NCI-H774 (cell line): ENCODE measurements around the gene TDRD5.

Experiments
- DNase-seq: peaks from one replicate; lab custom pipeline; 2025; lab: John Stamatoyannopoulos, UW

TDRD5 gene, protein sequence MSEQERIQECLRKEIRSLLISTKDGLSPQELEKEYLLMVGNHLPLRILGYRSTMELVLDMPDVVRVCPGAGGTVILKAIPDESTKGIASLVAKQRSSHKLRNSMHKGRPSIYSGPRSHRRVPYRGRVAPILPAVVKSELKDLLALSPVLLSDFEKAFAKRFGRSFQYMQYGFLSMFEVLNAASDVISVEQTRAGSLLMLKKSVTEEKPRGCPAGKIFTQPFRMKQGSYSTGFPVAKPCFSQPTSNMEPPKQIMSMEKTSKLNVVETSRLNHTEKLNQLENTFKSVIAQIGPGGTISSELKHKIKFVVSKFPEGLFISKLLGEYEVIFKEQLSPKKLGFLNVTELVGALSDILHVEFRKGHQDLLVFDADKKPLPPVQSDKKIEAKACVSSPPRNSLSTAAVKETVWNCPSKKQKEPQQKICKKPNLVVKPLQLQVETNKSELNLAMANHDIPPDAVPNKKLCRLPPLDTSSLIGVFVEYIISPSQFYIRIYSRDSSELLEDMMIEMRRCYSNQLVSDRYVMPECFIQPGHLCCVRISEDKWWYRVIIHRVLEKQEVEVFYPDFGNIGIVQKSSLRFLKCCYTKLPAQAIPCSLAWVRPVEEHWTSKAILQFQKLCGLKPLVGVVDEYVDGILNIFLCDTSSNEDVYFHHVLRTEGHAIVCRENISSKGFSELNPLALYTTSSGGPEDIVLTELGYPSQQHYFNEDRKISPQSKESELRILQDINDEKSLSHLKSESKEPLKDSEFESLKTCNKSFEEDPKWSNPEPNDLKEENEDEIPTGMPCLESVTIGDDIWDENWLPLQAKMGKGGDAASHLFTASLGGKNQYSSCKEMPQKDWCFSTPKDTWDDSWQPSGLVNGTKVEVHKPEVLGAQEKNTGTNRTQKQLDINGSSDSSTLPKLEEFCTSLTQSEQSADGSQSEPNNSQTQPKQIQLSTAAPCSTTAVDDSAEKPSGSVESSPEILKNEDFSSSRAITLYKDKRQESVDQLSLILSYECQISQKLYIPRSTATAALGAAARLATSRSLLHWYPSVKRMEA

DNA sequence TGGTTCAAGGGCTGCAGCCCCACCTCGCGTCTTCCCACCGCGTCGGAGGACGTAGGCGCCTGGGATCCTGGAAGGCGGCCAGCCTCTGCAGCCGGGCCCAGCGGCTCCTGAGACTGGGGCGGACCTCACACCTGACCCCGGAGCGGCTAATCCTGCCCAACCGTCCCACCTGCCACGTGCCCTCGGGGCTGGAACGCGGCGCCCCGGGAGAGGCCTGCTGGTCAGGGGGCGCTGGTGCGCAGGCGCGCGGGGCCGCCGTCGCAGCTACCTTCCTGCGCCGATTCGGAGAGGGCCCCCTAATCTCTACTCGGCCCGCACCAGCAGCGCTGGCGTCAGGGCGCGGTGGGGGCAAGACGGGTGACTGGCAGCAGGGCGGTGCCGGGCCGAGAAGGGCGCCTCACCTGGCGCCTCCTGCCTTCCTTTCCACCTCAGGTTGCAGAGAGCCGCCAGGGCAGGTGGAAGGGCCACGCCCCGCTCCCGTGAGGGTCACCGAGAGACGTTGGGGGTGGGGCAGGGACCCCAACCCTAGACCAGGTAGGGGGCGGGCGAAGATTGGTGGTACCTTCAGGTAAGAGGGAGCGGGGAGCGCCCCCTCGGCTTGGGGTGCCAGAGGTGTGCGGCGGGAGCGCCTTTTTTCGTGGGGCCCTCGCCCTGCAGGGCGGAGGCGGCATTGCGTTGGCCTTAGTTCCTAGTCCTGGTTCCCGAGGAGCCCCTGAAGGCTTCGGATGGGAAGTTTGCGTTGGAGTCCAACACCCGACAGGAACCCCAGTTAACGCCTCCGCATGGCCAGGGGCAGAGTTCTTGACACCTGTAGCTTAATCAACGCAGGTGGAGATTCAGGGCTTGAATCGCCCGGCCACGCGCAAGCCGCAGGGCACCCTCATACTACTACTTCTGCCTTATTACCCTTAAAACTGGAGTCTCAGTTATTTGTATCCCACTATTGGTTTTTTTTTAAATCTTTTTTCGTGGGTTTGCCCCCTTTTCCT is at the start of gene TDRD5:
TSS of gene TDRD5 (plus strand) at position 241 of the 989 bp plus-strand sequence. CDS start 784 bp downstream, outside the sequence.
- no peak for DNase-seq

DNA sequence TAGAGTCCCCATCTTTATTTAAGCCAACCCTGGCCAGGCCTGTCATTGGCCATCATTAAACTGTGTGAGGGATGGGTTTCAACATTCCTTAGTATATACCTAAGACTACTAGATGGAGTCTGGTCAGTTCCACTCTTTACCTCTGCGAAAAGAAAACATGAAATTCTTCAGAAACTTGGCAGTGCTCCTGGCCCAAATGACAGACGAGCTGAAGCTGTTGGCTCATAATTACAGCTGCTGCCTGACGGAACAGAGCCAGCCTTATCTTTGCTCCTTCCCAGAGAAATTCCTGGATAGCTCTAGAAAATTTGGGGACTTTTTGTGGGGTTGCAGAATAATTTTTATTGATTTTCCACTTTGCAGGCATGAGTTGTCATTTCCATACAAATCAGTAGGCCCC is 46.3 kb upstream of the TDRD5 start:
- DNase-seq = no peak

DNA sequence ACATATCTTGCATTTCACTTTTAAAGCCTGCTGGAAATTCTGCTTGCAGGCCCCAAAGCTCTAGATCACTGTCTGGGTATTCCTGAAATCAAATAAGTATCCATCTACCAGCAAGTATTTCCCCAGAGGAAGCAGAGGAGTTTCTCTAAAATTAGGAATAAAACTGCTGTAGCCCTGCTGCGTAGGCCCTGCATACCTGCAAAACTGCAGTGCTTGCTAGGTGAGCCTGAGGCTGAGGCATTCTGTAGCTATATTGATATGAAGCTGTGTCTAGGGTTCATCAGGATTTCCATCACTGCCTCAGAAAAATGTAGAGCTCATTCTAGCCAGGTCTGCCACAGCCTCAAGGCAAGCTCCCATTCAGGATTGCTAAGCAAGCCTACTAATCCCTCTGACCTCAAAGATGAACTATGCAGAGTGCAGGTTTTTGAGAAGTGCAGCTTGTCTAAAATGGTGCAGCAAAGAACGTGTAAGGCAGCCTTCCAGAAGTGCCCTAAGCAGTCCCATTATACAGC is 44.6 kb upstream of the TDRD5 start:
- DNase-seq = no peak

DNA sequence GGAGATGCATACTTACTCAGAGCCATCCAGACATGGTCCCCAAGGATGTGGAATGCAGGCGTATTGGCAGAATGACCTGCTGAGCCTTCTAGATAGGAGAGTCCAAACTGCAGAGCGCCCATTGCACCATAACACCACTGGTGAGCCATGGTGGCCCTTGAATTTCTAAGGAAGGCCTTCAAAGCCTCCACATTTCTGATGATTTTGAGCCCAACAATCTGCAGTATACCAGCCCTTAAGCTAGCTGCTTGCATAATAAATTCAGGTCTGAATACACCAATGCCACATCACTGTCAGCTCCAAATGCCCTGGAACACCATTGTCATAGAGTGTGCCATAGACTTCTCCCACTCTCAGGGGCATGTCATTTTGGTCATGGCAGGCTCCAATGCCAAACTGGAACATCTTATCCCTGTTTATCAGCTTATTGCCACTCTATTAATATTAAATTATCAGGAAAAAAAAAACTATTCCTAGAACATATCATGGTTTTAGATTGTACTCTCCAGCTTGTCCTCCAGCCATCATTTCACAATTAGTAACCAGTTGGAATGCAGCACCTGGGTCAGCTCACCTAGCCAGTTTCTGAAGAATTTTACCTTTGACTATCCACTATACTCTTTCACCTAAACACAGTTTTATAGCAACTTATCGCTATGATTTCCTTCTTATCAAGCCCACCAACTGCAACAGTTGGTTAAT is 42.8 kb upstream of the TDRD5 start:
- DNase-seq = no peak

DNA sequence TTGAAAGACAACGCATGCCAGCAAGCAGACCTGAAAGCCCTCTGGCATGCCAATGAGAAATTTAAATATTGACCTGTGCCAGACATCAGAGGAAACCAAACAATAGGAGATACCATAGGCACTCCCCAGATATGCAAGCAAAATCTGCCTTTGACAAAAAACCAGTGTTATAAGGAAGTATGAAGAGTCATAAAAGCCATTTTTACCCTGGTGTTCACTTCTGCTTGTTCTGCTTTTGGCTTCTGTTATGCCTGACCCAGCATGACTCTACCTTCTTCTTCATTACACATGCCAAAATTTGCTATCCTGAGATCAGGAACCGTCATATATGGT is 42.3 kb upstream of the TDRD5 start:
- DNase-seq = no peak

DNA sequence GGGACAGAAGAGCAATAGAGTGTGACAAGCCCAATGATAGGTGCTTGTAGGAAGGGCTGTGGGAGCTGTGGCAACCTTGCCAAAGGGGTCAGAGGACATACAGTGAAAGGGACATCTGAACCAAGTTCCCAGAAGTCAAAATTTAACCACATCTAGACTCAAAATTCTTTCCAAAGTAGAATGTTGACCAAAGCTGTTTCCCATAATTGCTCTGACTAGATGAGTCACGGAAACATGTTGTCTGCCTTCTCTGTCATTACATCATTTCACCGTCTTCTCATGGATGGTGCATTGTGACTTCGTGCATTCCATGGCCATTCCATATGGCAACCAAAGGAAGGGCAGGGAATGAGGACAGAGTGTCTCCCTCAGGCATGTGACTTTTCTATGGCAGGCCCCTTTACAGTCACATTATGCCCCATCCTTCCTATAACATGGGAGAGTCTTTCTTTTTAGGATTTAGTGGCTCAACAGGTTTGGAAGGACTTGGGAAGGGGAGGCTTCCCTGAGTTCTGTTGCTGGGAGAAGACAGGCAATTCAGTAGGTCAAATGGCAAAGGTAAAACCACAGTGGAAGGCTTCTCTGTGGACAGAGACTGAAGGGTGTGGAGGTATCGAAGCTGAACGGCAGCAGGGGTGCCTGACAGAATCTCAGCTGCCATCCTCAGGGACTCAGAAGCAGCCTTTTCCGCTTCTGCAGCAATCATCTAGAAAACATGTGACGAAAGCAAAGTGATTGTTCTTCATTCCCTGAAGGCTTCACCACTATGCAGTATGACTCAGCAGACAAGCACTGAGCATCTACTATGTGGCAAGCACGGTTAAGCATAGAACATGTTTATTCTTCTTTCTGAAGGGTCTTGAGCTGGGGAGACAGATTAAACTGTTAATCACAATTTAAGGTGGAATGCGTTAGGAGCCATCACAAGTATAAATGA is 40.6 kb upstream of the TDRD5 start:
- no peak for DNase-seq

DNA sequence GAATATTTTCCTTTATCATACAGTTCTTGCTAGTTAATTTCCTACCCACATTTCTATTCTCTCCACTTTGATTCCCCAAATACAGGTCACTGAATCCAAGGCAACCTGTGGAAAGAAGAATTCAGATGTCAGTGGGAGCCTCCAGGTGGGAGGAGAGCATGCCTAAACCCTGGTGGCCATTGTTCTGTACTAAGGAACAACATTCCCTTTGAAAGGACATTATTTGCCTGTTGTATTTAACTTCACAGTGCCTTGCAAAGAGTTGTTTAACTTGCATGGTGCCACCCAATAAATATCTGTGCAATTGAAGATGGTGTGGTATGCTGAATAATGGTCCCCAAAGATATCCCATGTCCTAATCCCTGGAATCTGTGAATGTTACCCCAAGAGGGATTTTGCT is 37.2 kb upstream of the TDRD5 start:
- DNase-seq = no peak

DNA sequence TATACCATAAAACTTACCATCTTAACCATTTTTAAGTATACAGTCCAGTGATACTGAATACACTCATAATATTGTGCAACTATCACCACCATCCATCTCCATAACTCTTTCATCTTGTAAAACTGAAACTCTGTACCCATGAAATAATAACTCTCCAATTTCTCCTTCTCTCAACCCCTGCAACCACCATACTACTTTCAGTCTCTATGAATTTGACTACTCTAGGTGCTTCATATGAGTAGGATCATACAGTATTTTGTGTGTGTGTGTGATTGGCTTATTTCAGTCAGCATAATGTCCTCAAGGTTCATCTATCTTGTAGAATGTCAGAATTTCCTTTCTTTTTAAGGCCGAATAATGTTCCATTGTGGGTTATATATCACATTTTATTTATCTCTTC is 33.6 kb upstream of the TDRD5 start:
- no peak for DNase-seq

DNA sequence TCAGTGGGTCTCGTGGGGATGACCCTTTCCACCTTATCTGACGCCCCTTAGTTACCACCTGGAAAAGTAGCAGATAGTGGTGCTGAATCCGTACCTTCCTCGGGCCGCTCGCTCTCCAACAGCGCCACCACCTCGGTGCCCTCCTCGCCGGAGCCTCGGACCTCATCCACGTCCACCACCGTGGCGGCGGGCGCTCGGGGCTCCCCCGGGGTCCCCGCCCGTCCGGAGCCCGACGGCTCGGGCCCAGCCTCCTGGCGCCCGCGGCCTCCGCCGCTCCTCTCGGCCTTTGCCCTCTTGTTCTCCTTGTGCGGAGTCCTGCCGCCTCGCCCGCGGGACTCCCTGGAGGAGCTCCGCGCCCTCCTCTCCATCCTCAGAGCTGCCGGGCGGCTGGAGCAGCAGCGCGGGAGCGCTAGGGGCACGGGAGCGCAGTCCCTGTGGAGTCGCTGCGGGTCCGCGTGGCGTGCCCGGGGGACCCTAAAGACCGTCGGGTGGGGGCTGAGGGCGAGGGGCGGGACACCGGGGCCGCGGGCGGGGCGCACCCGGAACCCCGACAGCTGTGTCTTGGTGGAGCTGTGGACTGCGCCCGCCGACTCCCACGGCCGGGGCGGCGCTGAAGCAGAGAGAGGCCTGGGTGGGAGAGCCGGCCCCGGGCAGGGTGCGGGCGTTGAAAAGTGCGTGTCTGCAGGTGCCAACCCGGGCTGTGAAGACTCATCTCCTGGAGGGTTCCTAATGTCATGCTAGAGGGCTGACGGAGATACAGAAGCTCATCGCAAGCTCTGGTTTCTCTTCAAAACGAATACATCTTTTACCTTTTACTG is 15.9 kb upstream of the TDRD5 start, which contains the start of gene NPHS2:
TSS of gene NPHS2 (minus strand) at position 452 of the 818 bp plus-strand sequence. CDS start at position 368, 84 bp downstream.
- DNase-seq = no peak

DNA sequence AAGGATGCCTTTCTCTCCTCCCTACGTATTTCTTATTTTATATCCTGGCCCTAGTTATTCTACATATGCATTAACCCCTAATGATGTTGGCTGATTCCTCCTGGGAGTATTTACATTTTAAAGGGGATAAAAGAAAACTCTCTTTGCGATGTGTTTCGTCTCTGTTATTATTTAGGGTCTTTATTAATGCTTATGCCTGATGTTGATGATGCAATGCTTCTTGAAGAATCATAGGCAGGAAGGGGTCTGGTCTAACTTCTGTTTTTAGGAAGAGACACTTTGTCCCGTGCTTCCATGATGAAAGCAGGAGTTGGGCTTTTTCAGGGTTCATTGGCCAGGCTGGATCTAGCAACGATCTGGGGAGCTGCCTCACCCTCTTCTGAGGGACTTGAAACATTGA is 15.1 kb upstream of the TDRD5 start:
- no peak for DNase-seq

DNA sequence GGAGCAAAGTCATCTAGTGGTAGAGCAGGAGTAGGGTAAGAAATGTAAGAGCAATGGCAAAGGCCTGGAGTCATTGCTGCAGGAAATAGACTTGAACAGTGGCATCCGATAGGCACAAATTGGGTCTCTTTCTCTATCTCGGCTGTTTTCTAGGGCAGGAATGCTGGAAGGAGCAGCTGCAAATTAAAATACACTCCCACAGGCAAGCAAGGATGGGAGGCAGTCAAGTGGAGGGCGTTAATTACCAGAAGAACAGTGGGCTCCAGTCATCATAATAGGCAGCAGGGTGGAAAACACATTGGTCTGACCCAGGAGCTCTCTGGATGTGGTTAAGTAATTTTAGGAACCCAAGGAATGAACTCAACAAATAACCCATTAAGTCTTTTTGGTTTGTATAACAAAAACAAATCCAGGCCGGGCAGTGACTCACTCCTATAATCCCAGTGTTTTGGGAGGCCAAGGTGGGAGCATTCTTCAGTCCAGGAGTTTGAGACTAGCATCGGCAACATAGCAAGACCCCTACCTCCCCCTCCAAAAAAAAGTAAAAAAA is 7.8 kb upstream of the TDRD5 start:
- DNase-seq = no peak

DNA sequence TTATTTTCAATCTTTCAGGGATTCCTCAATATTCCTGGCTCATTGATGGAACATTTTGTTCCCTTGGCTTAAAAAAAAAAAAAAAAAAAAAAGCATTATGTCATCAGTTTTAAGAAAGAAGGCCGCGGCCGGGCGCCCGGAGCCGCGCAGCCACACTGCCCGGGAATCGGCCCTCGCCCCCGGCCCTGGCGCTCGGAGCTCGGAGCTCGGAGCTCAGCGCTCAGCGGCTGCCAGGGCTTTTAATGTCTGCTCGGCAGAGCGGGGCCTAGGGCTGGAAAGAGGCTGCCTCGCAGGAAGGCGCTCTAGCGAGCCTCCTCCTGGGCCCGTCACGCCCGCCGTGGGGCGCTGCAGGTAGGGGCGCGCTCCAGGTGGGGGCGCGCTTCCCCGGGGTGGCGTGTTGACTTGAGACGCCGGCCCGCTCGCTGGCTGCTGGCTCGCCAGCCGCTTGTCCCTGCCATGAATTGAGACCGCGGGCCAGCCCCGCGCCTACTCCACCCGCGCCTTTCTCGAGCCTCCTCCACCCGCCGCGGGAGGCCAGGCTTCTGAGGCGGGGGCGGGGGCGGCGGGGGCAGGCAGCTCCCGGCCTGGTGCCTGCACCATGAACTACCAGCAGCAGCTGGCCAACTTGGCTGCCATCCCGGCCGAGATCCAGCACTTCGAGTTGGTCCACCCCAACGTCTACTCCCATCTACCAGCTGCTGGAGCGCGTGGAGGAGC is 5.4 kb upstream of the TDRD5 start:
- DNase-seq = peak; percentile 62

DNA sequence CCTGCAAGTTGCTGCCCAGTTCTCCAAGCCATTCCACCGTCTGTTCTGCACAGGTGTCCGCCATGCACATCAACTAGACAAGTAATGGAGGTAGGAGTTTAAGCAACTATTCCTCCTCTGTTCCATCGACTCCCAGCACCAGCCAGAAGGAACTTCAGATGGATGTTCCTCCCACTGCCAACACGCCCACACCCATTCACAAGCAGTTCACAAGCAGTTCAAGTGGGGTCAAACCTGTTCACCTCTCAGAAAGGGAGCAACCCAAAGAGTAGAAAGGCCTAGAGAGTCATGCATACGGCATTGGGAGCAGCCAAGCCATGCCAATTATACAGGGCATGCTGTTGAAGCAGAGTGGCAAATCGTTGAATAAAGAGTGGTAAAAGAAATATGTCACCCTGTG is 4.3 kb upstream of the TDRD5 start:
- no peak for DNase-seq

DNA sequence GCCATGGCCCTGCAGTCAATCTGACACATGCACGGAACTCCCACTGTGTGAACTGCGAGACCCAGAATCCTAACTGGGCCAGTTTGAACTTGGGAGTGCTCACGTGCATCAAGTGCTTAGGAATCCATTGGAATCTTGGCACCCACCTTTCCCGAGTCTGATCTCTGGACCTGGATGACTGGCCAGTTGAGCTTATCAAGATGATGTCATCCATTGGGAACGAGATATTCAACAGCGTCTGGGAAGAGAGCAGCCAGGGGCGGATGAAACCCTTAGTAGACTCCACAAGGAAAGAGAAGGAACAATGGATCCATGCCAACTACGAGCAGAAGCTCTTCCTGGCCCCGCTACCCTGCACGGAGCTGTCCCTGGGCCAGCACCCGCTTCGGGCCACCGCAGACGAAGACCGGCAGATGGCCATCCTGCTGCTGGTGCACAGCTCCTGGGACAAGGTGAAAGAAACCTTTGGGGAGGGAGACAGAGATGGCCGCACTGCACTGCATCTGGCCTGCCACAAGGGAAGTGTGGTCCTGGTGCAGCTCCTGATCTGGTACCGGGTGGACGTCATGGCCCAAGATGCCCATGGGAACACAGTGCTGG is 3.1 kb upstream of the TDRD5 start:
- no peak for DNase-seq

DNA sequence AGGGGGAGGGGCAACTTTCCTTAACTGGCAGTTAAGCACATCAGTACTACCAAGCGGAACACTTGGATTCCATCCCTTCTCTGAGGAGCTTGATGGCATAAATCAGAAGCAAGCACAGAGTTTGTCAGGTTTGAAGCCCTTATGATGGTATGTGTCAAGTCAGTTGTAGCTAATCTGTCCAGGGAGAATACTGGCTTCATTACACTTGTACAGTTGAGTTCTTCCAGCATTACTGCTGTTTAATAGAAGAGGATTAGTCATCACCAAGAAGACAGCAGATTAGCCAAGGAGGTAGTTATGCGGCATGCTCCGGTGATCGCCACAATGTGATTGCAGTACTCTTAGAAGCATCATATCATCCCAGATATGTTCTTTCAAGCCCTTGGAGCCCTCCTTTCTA is 2.1 kb upstream of the TDRD5 start:
- DNase-seq = no peak

DNA sequence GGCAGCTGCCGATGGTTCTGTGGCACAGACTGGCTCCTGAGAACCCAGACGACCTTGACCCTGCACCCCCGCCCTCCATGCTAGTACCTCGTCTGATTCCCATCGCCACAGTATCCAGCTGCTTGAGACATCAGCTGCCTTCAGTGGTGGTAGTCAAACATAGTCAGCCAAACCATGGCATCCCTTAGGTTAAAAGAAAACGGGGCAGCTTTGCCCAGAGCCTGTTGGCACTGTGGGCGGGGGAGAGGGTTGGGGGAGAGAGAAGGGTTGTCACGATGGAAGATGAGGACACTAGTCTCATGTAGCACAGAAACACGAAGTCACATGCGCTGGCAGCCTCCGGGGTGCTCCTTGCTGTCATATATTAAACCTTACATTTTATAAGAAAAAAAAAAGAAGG is 961 bp upstream of the TDRD5 start:
- no peak for DNase-seq

DNA sequence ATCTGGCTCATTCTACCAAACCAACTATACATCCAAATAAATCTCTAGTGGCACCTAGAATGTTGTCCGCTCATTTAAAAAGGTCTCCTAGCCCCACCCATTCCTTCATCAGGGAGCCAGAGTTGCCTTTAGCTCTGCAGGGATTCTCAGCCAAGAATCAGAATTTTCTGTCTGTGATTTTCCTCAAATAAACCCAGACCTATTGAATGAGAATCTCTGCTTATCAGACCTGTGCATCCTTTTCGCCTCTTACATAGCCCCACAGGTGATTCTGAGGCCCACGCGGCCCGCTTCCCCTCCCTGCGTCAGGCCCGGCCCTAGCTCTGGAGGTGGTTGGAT is 410 bp upstream of the TDRD5 start:
- no peak for DNase-seq

DNA sequence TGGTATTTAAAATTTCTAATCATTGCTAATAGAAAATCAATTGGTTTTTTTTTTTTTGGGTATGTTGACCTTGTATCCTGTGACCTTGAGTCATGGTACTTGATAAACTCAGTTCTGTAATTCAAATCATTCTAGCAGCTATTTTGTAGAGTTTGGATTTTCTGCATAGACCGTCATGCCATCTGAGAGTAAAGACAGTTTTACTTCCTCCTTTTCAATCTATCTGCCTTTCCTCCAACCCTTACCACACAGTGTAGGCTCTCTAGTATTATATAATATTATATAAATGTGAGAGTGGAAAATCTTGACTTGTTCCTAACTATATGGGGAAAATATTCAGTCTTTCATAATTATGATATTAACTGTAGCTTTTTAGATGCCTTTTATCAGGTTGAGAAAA is 7.0 kb downstream of the TDRD5 start:
- DNase-seq = no peak
